Dendritic cell treated with granulocyte-macrophage colony-stimulating factor and Interleukin-4, amounts not matched to agents 40 ng/mL and 50 ng/mL, for 4 days (primary cell): Measurements from ENCODE around the gene MYH7B.

Source experiments
- H3K27ac Mint-ChIP-seq: one replicate; pipeline ENCODE4 v1.8.0; 2022; ENCODE audit warnings: mild to moderate bottlenecking, mixed read lengths
- H3K27me3 Mint-ChIP-seq: one replicate; pipeline ENCODE4 v1.8.0; 2022; ENCODE audit warnings: mild to moderate bottlenecking, mixed read lengths
- H3K36me3 Mint-ChIP-seq: one replicate; pipeline ENCODE4 v1.8.0; 2022; ENCODE audit warnings: low read depth, mixed read lengths
- H3K4me1 Mint-ChIP-seq: one replicate; pipeline ENCODE4 v1.8.0; 2022; ENCODE audit warnings: low read depth, mixed read lengths
- H3K4me3 Mint-ChIP-seq: one replicate; pipeline ENCODE4 v1.8.0; 2022; ENCODE audit warnings: mild to moderate bottlenecking, moderate library complexity, mixed read lengths
- H3K9me3 Mint-ChIP-seq: one replicate; pipeline ENCODE4 v1.8.0; 2022; ENCODE audit warnings: mixed read lengths
- intact Hi-C: fragments of 100-400 bp; cut with micrococcal nuclease; formaldehyde crosslinking; loops from one replicate; pipeline ENCODE4 v1.15.0; 2022

The MYH7B gene

DNA sequence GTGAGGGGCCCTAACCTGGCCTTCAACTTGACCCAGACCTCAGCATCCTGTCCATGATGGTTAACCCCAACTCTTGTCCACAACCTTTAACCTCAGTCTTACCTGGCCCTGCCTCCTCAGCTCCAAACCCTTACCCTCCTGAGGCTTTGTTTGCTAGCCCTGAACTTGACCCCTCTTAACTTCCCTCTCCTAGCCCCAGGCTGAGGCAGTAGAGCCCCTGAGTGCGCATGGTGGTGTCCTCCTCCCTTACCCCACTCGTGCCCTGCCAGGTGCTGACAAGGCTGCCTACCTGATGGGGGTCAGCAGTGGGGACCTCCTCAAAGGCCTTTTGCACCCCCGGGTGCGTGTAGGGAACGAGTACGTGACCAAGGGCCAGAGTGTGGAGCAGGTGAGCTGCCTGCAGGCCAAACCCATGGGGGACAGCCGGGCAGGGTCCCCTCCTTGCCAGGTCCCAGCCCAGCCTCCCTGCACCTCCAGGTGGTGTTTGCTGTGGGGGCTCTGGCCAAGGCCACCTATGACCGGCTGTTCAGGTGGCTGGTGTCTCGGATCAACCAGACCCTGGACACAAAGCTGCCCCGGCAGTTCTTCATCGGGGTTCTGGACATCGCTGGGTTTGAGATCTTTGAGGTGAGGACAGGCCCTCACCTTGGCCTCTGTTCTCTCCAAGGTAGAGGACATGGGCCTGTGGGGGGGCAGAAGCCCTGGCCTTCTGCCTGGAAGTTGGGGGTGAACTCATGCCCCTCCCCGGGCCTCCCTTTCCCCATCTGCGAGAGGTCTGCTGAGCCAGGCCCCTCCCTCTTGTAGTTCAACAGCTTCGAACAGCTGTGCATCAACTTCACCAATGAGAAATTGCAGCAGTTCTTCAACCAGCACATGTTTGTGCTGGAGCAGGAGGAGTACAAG, 31.9 kb downstream of the MYH7B start:
- no peak overlapping the region for H3K27ac Mint-ChIP-seq
- H3K36me3 Mint-ChIP-seq, result peaks cover 12% of the 10 kb centered on the region
- H3K4me1 Mint-ChIP-seq, result peaks cover 6% of the 10 kb centered on the region
- H3K27me3 Mint-ChIP-seq, result peaks cover 31% of the 10 kb centered on the region
- no peaks in the 10 kb centered on the region for H3K9me3 Mint-ChIP-seq
- H3K4me3 Mint-ChIP-seq, result no peak overlapping the region
- intact Hi-C loops, result no loop called here

DNA sequence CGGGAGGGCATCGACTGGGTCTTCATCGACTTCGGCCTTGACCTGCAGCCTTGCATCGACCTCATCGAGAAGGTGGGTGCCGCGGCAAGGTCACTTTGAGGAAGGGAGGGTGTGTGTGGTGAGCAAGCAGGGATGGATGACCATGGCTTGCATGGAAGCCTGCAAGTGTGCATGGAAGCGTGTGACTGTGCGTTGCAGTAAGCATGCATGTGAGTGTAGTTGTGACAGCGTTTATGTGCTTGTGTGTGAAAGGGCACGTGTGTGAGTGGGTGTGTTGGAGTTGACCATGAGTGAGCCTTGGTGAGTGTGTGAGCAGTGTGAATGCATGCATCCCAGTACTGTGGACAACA, 32.5 kb downstream of the MYH7B start:
- H3K4me1 Mint-ChIP-seq, result peaks cover 6% of the 10 kb centered on the region
- H3K36me3 Mint-ChIP-seq, result peaks cover 18% of the 10 kb centered on the region
- intact Hi-C loops, result no loop called here
- H3K4me3 Mint-ChIP-seq, result no peak overlapping the region
- H3K27ac Mint-ChIP-seq, result no peak overlapping the region
- peaks cover 30% of the 10 kb centered on the region for H3K27me3 Mint-ChIP-seq
- no peaks in the 10 kb centered on the region for H3K9me3 Mint-ChIP-seq

DNA sequence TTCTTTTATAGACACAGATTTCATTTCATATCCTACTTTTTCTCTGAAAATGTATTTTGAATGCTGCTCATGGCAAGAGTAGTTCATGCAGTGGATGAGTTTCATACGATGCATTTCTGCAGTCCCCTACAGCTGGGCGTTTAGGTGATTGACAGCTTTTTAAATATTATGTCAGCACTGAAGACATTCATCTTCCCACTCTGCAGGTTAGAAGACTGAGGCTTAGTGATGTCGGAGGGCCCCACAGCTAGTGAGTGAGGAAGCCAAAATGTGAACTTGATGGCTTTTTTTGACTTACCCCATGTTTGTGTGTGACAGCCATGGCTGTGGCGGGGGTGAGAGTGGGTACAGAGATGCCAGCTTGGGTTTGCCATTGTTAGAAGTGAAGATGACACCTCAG, 33.5 kb downstream of the MYH7B start:
- Mint-ChIP-seq H3K4me1 (peaks cover 6% of the 10 kb centered on the region), H3K9me3 (no peaks in the 10 kb centered on the region), H3K36me3 (peaks cover 27% of the 10 kb centered on the region), H3K4me3 (no peak overlapping the region), H3K27me3 (peaks cover 21% of the 10 kb centered on the region), H3K27ac (no peak overlapping the region)
- intact Hi-C loops, result no loop called here

DNA sequence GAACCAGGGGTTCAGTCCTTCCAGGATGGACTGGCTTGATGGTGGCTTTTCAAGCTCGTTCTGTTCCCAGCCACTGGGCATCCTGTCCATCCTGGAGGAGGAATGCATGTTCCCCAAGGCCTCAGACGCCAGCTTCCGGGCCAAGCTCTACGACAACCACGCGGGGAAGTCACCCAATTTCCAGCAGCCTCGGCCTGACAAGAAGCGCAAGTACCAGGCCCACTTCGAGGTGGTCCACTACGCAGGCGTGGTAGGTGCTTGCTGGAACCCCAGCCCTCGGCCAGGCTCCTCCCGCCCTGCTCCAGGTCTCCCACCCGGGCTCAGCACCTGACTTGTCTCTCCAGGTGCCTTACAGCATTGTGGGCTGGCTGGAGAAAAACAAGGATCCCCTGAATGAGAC, 34.0 kb downstream of the MYH7B start:
- intact Hi-C loops, result no loop called here
- Mint-ChIP-seq H3K9me3 (no peaks in the 10 kb centered on the region), H3K27ac (no peak overlapping the region), H3K4me3 (no peak overlapping the region), H3K4me1 (peaks cover 6% of the 10 kb centered on the region), H3K36me3 (peaks cover 33% of the 10 kb centered on the region), H3K27me3 (peaks cover 16% of the 10 kb centered on the region)

DNA sequence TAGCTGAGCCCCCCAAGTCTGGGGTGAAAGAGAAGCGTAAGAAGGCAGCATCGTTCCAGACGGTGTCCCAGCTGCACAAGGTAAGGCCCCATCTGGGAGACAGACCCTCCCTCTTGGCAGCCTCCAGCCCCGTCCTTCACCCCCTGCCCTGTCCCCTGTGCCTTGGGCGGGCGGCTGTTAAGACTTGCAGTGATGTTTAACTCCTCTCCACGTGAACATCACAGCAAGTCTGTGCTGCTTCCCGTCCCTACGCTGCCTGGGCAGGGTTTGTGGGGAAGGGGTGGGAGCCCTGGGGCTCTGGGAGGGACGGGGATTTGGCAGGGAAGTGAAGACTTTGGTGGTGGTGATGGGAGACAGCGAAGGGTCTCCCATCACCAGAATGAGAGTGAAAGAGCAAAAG, 34.6 kb downstream of the MYH7B start:
- Mint-ChIP-seq H3K27ac (no peak overlapping the region), H3K36me3 (peaks cover 39% of the 10 kb centered on the region), H3K4me1 (peaks cover 6% of the 10 kb centered on the region), H3K9me3 (no peaks in the 10 kb centered on the region), H3K27me3 (peaks cover 13% of the 10 kb centered on the region), H3K4me3 (no peak overlapping the region)
- intact Hi-C loops, result no loop called here

DNA sequence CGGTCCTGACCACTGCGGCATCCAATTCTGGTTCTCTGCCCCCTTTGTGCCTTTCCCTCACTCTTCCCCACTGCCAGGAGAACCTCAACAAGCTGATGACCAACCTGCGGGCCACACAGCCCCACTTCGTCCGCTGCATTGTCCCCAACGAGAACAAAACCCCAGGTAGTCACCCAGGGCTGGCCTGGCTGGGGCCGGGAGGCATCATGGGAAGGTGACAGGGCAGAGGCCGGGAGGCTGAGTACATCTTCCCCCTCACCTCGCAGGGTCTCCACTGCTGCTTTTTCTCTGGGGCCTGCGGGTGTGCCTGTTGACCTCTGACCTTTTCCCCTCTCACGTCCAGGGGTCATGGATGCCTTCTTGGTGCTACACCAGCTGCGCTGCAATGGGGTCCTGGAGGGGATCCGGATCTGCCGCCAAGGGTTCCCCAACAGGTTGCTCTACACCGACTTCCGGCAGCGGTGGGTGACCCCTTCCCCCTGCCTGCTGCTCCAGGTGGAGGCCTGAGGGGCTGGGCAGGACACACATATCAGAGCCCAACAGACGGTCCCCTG, 35.1 kb downstream of the MYH7B start:
- Mint-ChIP-seq H3K36me3 (peaks cover 44% of the 10 kb centered on the region), H3K9me3 (no peaks in the 10 kb centered on the region), H3K27ac (no peak overlapping the region), H3K4me3 (no peak overlapping the region), H3K27me3 (peaks cover 7% of the 10 kb centered on the region), H3K4me1 (peaks cover 6% of the 10 kb centered on the region)
- intact Hi-C loops, result no loop called here

DNA sequence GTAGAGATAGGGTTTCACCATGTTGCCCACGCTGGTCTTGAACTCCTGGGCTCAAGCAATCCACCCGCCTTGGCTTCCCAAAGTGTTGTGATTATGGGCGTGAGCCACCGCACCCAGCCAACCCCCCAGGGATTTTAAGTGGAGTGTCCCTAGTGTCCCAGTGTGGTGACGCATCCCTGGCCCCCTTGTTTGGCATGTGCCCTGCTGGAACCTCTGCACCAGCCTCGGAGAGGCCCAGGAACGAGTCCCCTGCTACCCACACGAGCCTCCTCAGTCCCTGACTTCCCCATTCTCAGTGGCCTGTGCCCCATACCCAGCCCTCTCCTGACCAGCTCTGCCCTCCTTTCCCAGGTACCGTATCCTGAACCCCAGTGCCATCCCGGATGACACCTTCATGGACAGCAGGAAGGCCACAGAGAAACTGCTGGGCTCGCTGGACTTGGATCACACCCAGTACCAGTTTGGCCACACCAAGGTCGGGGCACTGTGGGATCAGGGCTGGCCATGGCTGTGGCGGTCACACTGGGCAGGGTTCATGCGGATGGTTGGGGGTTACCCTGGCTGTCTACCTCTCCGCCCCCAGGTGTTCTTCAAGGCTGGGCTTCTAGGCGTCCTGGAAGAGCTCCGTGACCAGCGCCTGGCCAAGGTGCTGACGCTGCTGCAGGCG, 37.2 kb downstream of the MYH7B start:
- no peak overlapping the region for H3K4me3 Mint-ChIP-seq
- intact Hi-C loops, result no loop called here
- peaks cover 65% of the 10 kb centered on the region for H3K36me3 Mint-ChIP-seq
- H3K9me3 Mint-ChIP-seq, result no peaks in the 10 kb centered on the region
- no peak overlapping the region for H3K27ac Mint-ChIP-seq
- no peaks in the 10 kb centered on the region for H3K27me3 Mint-ChIP-seq
- peaks cover 6% of the 10 kb centered on the region for H3K4me1 Mint-ChIP-seq

DNA sequence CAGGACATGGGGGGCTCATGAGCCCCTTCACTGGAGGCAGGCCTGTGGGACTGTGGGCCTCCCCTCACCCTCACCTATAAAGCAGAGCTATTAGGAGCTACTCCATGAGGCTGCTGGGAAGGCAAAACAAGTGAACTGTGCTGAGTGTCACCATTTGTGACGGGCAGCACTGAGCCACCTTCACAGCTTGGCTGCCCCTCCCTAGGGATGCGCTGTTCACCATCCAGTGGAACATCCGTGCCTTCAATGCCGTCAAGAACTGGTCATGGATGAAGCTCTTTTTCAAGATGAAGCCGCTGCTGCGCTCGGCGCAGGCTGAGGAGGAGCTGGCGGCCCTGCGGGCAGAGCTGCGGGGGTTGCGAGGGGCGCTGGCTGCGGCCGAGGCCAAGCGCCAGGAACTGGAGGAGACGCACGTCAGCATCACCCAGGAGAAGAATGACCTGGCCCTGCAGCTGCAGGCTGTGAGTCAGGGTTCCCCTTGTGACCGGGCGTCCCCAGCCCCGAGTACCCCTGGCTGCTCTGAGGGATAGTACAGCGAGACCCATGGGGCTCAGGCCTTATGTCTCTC, 38.4 kb downstream of the MYH7B start:
- intact Hi-C loops, result no loop called here
- Mint-ChIP-seq H3K4me3 (no peak overlapping the region), H3K27ac (no peak overlapping the region), H3K36me3 (peaks cover 77% of the 10 kb centered on the region), H3K4me1 (no peaks in the 10 kb centered on the region), H3K9me3 (no peaks in the 10 kb centered on the region), H3K27me3 (no peaks in the 10 kb centered on the region)

DNA sequence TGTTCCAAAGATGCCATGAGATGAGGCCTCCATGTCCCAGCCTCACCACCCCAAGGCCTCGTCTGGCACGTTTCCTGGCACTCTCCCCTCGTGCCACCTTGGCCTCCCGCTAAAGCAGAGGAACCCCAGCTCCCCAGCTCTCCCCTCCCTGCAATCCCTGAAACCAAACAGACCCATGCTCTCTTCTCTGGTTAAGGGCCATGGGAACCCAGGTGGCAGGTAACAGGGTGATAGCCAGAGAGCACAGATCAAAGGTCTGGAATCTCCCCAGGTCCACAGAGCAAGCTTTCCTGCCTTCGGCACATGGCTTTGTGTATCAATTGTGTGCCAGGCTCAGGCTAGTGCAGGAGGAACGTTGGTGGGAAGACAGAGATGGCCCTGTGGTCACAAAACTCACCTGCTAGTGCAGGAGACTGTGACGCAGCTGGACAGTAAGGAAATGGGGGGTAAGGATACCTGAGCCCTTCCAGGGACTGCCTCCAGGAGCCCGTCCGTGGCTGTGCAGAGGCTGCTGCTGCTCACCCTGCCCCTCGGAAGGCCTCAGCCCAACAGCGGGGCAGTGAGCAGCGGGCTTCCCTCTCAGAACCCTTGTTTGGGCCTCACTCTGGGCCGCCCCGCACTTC, 39.0 kb downstream of the MYH7B start:
- H3K36me3 Mint-ChIP-seq, result peaks cover 82% of the 10 kb centered on the region
- intact Hi-C loops, result no loop called here
- H3K4me3 Mint-ChIP-seq, result no peak overlapping the region
- no peak overlapping the region for H3K27ac Mint-ChIP-seq
- no peaks in the 10 kb centered on the region for H3K9me3 Mint-ChIP-seq
- no peaks in the 10 kb centered on the region for H3K4me1 Mint-ChIP-seq
- H3K27me3 Mint-ChIP-seq, result no peaks in the 10 kb centered on the region

DNA sequence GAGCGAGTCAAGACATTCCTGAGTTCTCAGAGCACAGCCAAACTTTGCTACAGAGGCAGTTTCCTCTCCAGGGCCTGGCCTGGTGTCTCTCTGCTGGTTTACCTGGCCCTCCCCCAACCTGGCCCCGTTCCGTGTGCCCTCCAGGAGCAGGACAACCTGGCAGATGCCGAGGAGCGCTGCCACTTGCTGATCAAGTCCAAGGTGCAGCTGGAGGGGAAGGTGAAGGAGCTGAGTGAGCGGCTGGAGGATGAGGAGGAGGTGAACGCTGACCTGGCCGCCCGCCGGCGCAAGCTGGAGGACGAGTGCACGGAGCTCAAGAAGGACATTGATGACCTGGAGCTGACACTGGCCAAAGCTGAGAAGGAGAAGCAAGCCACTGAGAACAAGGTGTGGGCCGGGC, 39.5 kb downstream of the MYH7B start:
- Mint-ChIP-seq H3K27ac (no peak overlapping the region), H3K9me3 (no peaks in the 10 kb centered on the region), H3K4me1 (no peaks in the 10 kb centered on the region), H3K27me3 (no peaks in the 10 kb centered on the region), H3K4me3 (no peak overlapping the region), H3K36me3 (peaks cover 88% of the 10 kb centered on the region)
- intact Hi-C loops, result no loop called here

DNA sequence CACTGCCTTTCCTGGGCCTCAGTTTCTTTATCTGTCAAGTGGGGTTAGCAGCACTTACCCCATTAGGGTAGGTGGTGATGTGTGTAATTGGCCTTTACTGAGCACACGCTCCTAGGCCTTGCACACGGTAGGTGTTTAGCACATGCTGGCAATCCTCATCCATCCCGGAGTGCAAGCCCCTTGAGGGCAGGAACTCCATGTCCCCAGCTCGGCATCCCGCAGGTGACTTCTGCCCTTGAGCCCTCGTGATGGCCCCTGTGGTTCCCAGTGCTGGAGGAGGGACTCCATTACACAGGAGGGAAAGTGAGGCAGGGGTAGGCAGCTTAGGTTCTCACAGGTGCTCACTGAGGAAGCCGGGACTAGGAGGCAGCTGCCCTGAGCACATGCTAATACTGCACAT, 40.0 kb downstream of the MYH7B start:
- no peaks in the 10 kb centered on the region for H3K9me3 Mint-ChIP-seq
- H3K27ac Mint-ChIP-seq, result no peak overlapping the region
- H3K27me3 Mint-ChIP-seq, result no peaks in the 10 kb centered on the region
- peaks cover 93% of the 10 kb centered on the region for H3K36me3 Mint-ChIP-seq
- intact Hi-C loops, result no loop called here
- no peaks in the 10 kb centered on the region for H3K4me1 Mint-ChIP-seq
- no peak overlapping the region for H3K4me3 Mint-ChIP-seq

DNA sequence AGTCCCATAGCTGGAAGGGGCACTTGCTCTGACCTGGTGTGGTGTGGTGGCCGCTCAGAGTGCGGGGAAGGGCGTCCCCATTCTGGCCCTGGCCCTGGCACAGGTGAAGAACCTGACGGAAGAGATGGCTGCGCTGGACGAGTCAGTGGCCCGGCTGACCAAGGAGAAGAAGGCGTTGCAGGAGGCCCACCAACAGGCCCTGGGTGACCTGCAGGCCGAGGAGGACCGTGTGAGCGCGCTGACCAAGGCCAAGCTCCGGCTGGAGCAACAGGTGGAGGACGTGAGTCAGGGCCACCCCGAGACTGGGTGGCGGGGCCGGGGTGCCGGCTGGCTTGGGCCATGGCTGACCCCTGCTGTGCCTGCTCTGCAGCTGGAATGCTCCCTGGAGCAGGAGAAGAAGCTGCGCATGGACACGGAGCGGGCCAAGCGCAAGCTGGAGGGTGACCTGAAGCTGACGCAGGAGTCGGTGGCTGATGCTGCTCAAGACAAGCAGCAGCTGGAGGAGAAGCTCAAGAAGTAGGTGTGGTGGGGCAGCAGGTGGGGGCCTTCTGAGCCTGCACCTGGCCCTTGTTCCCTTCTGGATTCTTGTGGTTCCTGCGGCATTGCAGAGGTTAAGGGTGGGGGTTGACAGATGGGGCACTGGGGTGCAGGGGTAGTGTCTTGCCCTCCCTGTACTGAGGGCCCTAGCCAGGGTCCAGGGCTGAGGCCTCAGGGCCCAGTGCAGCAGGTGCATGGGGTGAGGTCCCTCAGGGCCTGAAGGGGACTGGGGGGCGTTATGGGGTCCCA, 40.8 kb downstream of the MYH7B start:
- no peaks in the 10 kb centered on the region for H3K4me1 Mint-ChIP-seq
- H3K27ac Mint-ChIP-seq, result no peak overlapping the region
- no peaks in the 10 kb centered on the region for H3K27me3 Mint-ChIP-seq
- peaks cover 94% of the 10 kb centered on the region for H3K36me3 Mint-ChIP-seq
- H3K4me3 Mint-ChIP-seq, result no peak overlapping the region
- no peaks in the 10 kb centered on the region for H3K9me3 Mint-ChIP-seq
- intact Hi-C loops, result no loop called here

DNA sequence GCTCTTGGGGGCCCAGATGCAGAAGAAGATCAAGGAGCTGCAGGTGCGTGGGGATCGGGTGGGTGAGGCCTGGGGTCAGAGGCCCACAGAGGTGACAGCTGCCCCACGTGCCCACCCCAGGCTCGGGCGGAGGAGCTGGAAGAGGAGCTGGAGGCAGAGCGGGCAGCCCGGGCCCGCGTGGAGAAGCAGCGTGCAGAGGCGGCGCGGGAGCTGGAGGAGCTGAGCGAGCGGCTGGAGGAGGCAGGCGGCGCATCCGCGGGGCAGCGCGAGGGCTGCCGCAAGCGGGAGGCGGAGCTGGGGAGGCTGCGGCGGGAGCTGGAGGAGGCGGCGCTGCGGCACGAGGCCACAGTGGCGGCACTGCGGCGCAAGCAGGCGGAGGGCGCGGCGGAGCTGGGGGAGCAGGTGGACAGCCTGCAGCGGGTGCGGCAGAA, 41.5 kb downstream of the MYH7B start:
- H3K4me3 Mint-ChIP-seq, result no peak overlapping the region
- H3K27me3 Mint-ChIP-seq, result no peaks in the 10 kb centered on the region
- H3K4me1 Mint-ChIP-seq, result no peaks in the 10 kb centered on the region
- H3K36me3 Mint-ChIP-seq, result peaks cover 96% of the 10 kb centered on the region
- H3K9me3 Mint-ChIP-seq, result no peaks in the 10 kb centered on the region
- intact Hi-C loops, result no loop called here
- H3K27ac Mint-ChIP-seq, result no peak overlapping the region
